Heart left ventricle (tissue), 13 donors: Measurements from ENCODE around the gene IL11.

Experiments used
- POLR2A ChIP-seq, 2 donors: fragments of 450-650 bp; IDR thresholded peaks; one replicate each; pipeline ENCODE4 v1.6.1; 2017; ENCODE audit warnings: antibody characterized with exemption in 2 of 2, mild to moderate bottlenecking in 2 of 2, moderate library complexity in 2 of 2
- TF ChIP-seq, protein P1 (sequence below), 12 donors: fragments of 200-600 bp; sonication (generic) in 4 of 12; IDR thresholded peaks; one replicate each; pipeline versions ENCODE4 v1.5.0 to v1.8.0; 2018 to 2022; ENCODE audit warnings: antibody characterized with exemption in 12 of 12, mild to moderate bottlenecking in 5 of 12
- donor health status: ischemic (EF 13 %, LVEDD 7.1; RV severe dilation, severe dysfunction).
- donor health status: DM: no; HTN: yes; CAD: no.
- donor health status: DM: no; HTN: no; CAD: no.
- donor health status: ischemic (EF 25% LVEDD 6.9; RV normal size, moderate dysfunction).
- donor health status: ischemic (EF 25% LVEDD 5.7; RV mildly dilated, moderate dysfunction).
- donor health status: ischemic (EF 35%, LVEDD 5.7; RV mildly dilated, moderate dysfunction).
- donor health status: nonischemic (EF 11% LVEDD 7.7; RV severe dilation, severe dysfunction).
- donor health status: DM: yes; HTN: yes; CAD: no.
- donor health status: PGD.
- donor health status: ischemic (EF 29% LVEDD 5.4; RV normal size, mild dysfunction).
- donor health status: nonischemic (EF 23%, LVEDD 6.1; RV moderate dilation, normal function).

- TF ChIP-seq, protein P1, sequence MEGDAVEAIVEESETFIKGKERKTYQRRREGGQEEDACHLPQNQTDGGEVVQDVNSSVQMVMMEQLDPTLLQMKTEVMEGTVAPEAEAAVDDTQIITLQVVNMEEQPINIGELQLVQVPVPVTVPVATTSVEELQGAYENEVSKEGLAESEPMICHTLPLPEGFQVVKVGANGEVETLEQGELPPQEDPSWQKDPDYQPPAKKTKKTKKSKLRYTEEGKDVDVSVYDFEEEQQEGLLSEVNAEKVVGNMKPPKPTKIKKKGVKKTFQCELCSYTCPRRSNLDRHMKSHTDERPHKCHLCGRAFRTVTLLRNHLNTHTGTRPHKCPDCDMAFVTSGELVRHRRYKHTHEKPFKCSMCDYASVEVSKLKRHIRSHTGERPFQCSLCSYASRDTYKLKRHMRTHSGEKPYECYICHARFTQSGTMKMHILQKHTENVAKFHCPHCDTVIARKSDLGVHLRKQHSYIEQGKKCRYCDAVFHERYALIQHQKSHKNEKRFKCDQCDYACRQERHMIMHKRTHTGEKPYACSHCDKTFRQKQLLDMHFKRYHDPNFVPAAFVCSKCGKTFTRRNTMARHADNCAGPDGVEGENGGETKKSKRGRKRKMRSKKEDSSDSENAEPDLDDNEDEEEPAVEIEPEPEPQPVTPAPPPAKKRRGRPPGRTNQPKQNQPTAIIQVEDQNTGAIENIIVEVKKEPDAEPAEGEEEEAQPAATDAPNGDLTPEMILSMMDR (IDR thresholded peaks at IDR 0.05), result no peak
- no peak for TF ChIP-seq POLR2A (IDR thresholded peaks at IDR 0.05)
Observed at GRCh38 chr19:55410168-55410567, 39.9 kb upstream of the IL11 start.
